Panc1 (cell line): Measurements from ENCODE around the gene FLACC1. TPM values are rescaled to one million over a fixed set of nuclear protein-coding genes. Genes with fewer than 3 reads are reported as not detected.
A peak's percentile ranks its signal among the peaks of the same experiment; 100 is the strongest.

Experiments
- ATAC-seq: fragments of 200-7000 bp; cut with Tn5 transposase; 2 replicates; pipeline ENCODE4 v1.9.1; 2020; ENCODE audit warnings: mild to moderate bottlenecking, moderate library complexity
- BruUV-seq: library from RNA; stranded (reverse); fragments of 400-500 nt; replicated peaks from 2 replicates; lab custom pipeline; 2021; lab: Mats Ljungman, UMichigan
- CTCF ChIA-PET: fragments of 300-600 bp; sonication (Branson Sonifier 250); formaldehyde crosslinking; loops from one replicate; lab custom pipeline; 2022; ENCODE audit warnings: antibody characterized with exemption; lab: Charles Lee
- POLR2A ChIA-PET: fragments of 300-600 bp; sonication (Branson Sonifier 250); formaldehyde crosslinking; loops from one replicate; lab custom pipeline; 2022; ENCODE audit warnings: antibody characterized with exemption; lab: Charles Lee
- DNase-seq: peaks from one replicate; pipeline ENCODE4 v3.0.0-alpha.2; 2010; ENCODE audit warnings: low read depth, low spot score
- H3K27ac ChIP-seq: 2 replicates; pipeline ENCODE4 v1.5.1; 2011; ENCODE audit warnings: mild to moderate bottlenecking, low read length, inconsistent platforms
- H3K27me3 ChIP-seq: fragments of 200-500 bp; sonication (Bioruptor generic); 2 replicates; pipeline ENCODE4 v1.6.0; 2014; ENCODE audit warnings: low read length, inconsistent platforms; ENCODE audit not compliant: control insufficient read depth, insufficient read depth
- H3K36me3 ChIP-seq: fragments of 200-500 bp; sonication (Bioruptor generic); 2 replicates; pipeline ENCODE4 v1.5.1; 2014; ENCODE audit warnings: inconsistent platforms, mild to moderate bottlenecking, low read length, moderate library complexity; ENCODE audit not compliant: control insufficient read depth, insufficient read depth
- H3K4me1 ChIP-seq: 2 replicates; pipeline ENCODE4 v1.5.1; 2011; ENCODE audit warnings: inconsistent platforms, mild to moderate bottlenecking, low read length, moderate library complexity; ENCODE audit not compliant: control insufficient read depth, insufficient read depth
- H3K4me3 ChIP-seq, 2 experiments: 2 replicates each; pipeline ENCODE4 v1.5.1; 2011 to 2012; ENCODE audit warnings: low read depth in 2 of 2, low read length in 2 of 2, mild to moderate bottlenecking in 2 of 2, inconsistent platforms in 1 of 2, moderate library complexity in 1 of 2
- H3K9me3 ChIP-seq: fragments of 200-500 bp; sonication (Bioruptor generic); 2 replicates; pipeline ENCODE4 v1.5.1; 2014; ENCODE audit warnings: low read depth, mild to moderate bottlenecking, inconsistent platforms, low read length, moderate library complexity; ENCODE audit not compliant: control insufficient read depth, insufficient read depth
- POLR2AphosphoS5 ChIP-seq: IDR thresholded peaks from 2 replicates; pipeline ENCODE4 v1.6.1; 2012; ENCODE audit warnings: mild to moderate bottlenecking, low read depth, low read length, moderate library complexity
- REST ChIP-seq, 2 experiments: IDR thresholded peaks; 2 replicates each; pipeline ENCODE4 v1.6.1; 2011 to 2012; ENCODE audit warnings: low read depth in 2 of 2, control low read depth in 1 of 2, low read length in 1 of 2, mild to moderate bottlenecking in 1 of 2, moderate library complexity in 1 of 2; ENCODE audit not compliant: insufficient read depth in 1 of 2
- SIN3A ChIP-seq: IDR thresholded peaks from 2 replicates; pipeline ENCODE4 v1.6.1; 2012; ENCODE audit warnings: low read depth, mild to moderate bottlenecking, low read length, moderate library complexity, borderline replicate concordance; ENCODE audit not compliant: insufficient read depth
- TCF7L2 ChIP-seq: IDR thresholded peaks from 2 replicates; pipeline ENCODE4 v1.6.1; 2011; ENCODE audit warnings: mild to moderate bottlenecking, low read depth, low read length, inconsistent platforms
- in situ Hi-C: cut with HindIII; loops from 2 replicates; pipeline ENCODE4 v1.10.0; 2016; ENCODE audit warnings: low sequenced_read_pairs, low pct_unique_long_range_greater_than_20kb
- intact Hi-C: fragments of 100-400 bp; cut with micrococcal nuclease; formaldehyde crosslinking; loops from one replicate; pipeline ENCODE4 v1.10.0; 2022; ENCODE audit not compliant: unreplicated experiment
- total RNA-seq: library from RNA; stranded (reverse); gene quantifications from one replicate; pipeline ENCODE4 v1.2.1, GENCODE V29; 2021; ENCODE audit not compliant: unreplicated experiment
- TF ChIP-seq, protein P1 (sequence below): fragments of 450-650 bp; IDR thresholded peaks from 2 replicates; pipeline ENCODE4 v1.5.1; 2017; ENCODE audit warnings: mild to moderate bottlenecking

Gene FLACC1
- total RNA-seq, 1 experiment from 2014 or later = 0.39 TPM

DNA sequence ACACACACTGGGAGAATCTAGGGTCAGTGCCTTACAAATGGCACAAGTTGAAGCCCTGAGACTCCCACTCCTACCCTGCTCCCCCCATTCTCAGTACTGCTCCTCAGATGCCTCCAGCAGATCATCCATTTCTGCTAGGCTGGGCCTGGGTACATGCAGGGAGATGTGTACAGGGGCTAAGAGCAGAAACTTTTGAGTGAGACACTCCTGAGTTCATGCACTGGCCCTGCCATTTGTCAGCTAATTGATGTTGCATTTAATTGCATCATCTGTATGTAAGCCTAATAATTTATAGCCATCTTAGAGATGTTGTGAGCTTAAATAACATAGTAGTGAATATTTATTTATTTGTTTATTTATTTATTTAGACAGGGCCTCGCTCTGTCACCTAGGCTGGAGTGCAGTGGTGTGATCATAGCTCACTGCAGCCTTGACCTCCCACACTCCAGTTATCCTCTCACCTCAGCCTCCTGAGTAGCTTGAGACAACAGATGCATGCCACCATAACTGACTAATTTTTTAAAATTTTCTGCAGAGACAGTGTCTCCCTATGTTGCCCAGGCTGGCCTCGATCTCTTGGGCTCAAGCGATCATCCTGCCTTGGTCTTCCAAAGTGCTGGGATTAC, 101.6 kb downstream of the FLACC1 start:
- Histone ChIP-seq H3K27ac (peak overlapping the region; percentile 100), H3K27me3 (no peaks in the 10 kb centered on the region), H3K4me1 (peaks cover 53% of the 10 kb centered on the region), H3K36me3 (no peaks in the 10 kb centered on the region), H3K9me3 (no peaks in the 10 kb centered on the region), H3K4me3 (no peak overlapping the region)
- TF ChIP-seq REST (IDR thresholded peaks at IDR 0.05; ENCODE audit: insufficient read depth in 1 of 2, low read depth in 2 of 2, low read length in 1 of 2) (no peak), POLR2AphosphoS5 (no peak), TCF7L2 (no peak), SIN3A (no peak)
- TF ChIP-seq, protein P1, sequence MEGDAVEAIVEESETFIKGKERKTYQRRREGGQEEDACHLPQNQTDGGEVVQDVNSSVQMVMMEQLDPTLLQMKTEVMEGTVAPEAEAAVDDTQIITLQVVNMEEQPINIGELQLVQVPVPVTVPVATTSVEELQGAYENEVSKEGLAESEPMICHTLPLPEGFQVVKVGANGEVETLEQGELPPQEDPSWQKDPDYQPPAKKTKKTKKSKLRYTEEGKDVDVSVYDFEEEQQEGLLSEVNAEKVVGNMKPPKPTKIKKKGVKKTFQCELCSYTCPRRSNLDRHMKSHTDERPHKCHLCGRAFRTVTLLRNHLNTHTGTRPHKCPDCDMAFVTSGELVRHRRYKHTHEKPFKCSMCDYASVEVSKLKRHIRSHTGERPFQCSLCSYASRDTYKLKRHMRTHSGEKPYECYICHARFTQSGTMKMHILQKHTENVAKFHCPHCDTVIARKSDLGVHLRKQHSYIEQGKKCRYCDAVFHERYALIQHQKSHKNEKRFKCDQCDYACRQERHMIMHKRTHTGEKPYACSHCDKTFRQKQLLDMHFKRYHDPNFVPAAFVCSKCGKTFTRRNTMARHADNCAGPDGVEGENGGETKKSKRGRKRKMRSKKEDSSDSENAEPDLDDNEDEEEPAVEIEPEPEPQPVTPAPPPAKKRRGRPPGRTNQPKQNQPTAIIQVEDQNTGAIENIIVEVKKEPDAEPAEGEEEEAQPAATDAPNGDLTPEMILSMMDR = no peak
- intact Hi-C loops (no loop called here), in situ Hi-C loops (no loop called here)
- DNase-seq = no peak
- no TSS peak for BruUV-seq
- ChIA-PET POLR2A (interaction anchor here (0.6 to 0.9 kb wide), 2 partner anchors 8 to 23 kb away, joined by 4 to 8 read pairs; no protein-coding TSS in a partner anchor), CTCF (no interaction called here)
- no peak for ATAC-seq

- intact Hi-C loops (no loop called here), in situ Hi-C loops (no loop called here)
- DNase-seq (no peak), ATAC-seq (no peak)
- Histone ChIP-seq H3K27me3 (no peaks in the 10 kb centered on the region), H3K9me3 (no peaks in the 10 kb centered on the region), H3K4me3 (no peak overlapping the region), H3K4me1 (peaks cover 40% of the 10 kb centered on the region), H3K27ac (peak overlapping the region; percentile 100), H3K36me3 (no peaks in the 10 kb centered on the region)
- ChIA-PET POLR2A (no interaction called here), CTCF (interaction anchor here (0.7 kb wide), 1 partner anchor 857 kb away, joined by 4 read pairs; no protein-coding TSS in a partner anchor)
- no peak for TF ChIP-seq TCF7L2
- BruUV-seq = no TSS peak
These were observed 102.9 kb downstream of the FLACC1 start for GRCh38 chr2:201254081-201254730.

GRCh38 chr2:201250741-201251140, 106.4 kb downstream of the FLACC1 start:
- Histone ChIP-seq H3K4me3 (no peak overlapping the region), H3K9me3 (no peaks in the 10 kb centered on the region), H3K4me1 (peaks cover 10% of the 10 kb centered on the region), H3K27me3 (no peaks in the 10 kb centered on the region), H3K36me3 (no peaks in the 10 kb centered on the region), H3K27ac (no peak overlapping the region)
- DNase-seq (no peak), ATAC-seq (no peak)
- ChIA-PET POLR2A (no interaction called here), CTCF (no interaction called here)
- BruUV-seq = no TSS peak
- in situ Hi-C loops = no loop called here
- intact Hi-C loops = no loop called here
- TF ChIP-seq POLR2AphosphoS5 (no peak), SIN3A (no peak), REST (IDR thresholded peaks at IDR 0.05; ENCODE audit: insufficient read depth in 1 of 2, low read depth in 2 of 2, low read length in 1 of 2) (no peak), TCF7L2 (no peak)
- TF ChIP-seq, protein P1 = no peak
